HG03342 (cell line): ENCODE data around the gene USP6NL.
"Not testable (repeated sequence)": the region's sequence is repeated elsewhere in the genome, so short reads cannot be mapped to it uniquely, and the experiment has no call there.

Experiments used
- ATAC-seq: cut with Tn5 transposase; IDR thresholded peaks from one replicate; pipeline ENCODE4 v1.9.1; 2021; ENCODE audit warnings: mild to moderate bottlenecking, moderate library complexity; ENCODE audit not compliant: unreplicated experiment

Gene USP6NL

GRCh38 chr10:11448545-11449244 is 162.8 kb downstream of the USP6NL start:
- peak; percentile 86 for ATAC-seq

DNA sequence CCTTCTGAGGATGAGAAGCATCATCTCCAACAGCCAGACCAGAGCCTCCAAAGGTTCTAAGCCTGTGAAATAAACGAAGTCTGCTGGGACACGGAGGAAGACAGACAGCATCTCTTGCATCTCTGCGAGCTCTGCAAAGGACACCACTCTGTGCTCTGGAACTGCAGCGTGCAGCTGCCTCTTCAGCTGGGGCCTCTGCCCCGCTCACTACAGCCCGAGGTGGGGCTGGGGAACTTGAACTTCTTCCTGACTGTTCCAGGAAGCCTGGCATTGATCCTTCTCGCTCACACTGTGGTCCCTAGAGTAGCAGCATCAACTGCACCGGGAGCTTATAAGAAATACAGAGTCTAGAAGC is 163.3 kb downstream of the USP6NL start:
- peak; percentile 49 for ATAC-seq

- no peak for ATAC-seq
These were observed 163.9 kb downstream of the USP6NL start for GRCh38 chr10:11447586-11447985.

DNA sequence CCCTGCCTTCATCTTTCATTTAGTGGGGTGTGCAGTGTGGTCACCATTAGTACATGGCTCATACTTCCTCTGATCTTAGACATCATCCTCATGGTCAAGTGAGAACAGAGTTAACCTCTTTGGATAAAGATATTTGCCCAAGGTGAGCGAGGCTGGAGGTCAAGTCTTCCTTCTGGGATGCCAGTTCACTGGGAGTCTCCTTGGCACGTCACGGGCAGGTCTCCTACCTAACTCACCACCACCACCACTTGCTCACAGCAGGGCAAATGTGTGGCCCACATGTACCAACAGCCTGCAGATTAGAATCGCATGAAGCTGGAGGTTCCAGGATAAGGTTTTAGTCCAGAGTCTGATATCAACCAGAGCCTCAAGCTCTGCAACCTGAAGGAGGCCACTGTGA is 164.6 kb downstream of the USP6NL start:
- no peak for ATAC-seq

DNA sequence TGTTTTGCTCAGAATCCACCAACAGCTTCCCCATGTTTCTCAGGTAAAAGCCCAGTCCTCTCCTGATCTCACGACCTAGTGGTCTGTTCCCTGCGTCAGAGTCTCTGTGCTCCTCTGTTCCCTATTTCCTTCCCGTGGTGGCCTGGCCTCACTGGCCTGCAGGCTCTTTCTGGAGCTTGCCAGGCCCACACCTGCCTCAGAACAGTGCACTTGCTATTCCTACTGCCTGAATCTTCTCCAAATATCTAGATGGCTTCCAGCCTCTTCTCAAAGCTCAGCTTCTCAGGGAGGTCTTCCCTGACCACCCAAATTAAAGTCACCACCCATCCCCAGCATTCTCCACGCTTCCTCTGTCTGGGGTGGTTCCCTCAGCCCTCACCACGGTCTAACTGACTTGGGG is 165.3 kb downstream of the USP6NL start:
- no peak for ATAC-seq

- ATAC-seq, result no peak
These were observed 166.8 kb downstream of the USP6NL start for GRCh38 chr10:11444531-11445228.

- ATAC-seq, result no peak
These were observed 167.3 kb downstream of the USP6NL start for GRCh38 chr10:11444155-11444530.

DNA sequence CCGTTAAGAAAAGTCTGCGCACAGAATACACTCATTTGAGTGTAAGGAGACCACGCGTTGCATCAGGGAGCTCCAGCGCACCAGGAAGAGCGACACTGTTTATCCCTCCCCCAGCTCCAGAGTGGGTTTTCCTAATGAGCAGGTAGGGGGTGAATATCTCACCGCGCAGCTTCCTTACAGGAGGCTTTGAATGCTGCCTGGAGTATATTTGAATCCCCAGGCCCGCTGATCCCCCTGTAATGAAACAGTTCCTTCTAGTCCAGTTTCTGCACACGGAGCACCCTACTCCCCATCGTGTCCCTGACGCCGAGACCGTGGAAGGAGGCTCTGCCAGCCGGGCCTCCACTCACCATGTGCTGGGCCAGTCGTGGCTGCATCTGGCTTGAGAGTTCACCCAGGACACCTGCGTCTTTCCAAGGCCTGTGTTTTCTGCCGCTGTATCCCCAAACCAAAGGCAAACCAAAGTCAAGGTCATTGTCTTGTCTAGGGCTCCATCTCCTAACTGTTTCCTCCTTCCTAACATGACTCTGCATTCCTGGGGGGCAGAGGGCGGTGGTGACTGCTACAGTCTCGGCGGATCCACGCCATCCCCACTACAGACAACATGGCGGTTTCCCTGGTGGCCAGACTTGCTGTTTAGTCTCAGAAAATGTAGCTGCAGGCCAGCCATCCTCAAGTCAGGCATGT is 167.8 kb downstream of the USP6NL start:
- ATAC-seq, result no peak

DNA sequence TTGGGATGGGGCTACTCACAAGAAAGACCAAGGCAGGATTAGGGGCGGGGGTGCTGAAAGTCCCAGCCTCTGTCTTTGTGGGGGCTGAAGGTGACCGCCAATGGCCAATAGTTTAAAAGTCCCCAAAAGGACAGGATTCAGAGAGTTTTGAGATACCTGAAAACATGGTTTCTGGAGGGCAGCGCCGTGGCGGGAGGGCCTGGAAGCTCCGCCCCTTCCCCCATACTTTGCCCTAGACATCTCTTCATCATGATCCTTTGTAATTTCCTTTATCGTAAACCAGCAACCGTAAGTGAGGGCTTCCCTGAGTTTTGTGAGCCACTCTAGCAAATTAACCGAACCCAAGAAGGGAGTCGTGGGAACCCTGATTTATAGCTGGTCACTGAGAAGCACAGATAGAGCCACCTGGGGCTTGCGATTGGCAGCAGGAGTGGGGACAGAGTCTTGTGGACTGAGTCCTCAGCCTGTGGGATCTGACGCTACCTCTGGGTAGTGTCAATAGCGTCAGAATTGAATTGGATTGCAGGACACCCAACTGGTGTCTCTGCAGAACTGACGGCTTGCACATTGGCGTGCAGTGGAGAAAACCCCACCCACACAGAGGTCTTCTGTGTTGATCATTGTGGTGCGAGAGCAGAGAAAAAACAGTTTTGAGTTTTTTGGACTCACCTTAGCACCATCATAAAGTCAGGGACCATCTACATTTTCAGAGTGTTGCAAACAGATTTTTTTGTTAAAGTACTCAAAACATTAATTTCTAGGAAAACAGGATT is 169.3 kb downstream of the USP6NL start:
- ATAC-seq, result no peak

- ATAC-seq, result no peak
These were observed 170.3 kb downstream of the USP6NL start for GRCh38 chr10:11441151-11441535.

DNA sequence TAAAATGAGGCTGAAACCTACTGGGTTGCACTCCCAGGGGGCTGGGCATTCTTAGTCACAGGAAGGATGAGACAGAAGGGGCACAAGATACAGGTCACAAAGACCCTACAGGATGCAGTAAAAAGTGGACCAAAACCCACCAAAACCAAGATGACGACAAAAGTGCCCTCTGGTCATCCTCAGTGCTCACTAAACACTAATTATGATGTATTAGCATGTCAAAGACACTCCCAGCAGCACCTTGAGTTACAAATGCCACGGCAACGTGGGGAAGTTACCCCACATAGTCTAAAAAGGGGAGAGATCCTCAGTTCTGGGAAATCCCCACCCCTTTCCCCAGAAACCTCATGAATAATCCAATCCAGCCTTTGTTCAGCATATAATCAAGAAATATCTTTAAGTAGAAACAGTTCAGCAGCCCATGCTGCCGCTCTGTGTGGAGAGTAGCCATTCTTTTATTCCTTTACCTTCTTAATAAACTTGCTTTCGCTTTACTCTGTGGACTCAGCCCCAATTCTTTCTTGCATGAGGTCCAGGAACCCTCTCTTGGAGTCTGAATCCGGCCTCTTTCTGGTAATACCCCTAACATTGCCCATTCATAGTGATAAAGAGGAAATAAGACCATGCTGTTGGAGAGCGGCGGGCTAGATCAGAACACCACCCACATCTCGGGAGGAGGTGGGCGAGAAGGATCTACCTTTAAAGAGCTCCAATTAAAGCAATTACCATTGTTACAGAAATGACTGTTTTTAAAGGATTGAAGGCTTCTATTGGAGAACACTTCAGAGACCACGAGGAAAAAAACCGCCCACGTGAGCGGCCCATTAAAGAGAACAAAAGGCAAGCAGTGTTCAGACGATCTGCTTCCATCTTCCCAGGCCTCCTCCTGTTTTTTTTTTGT is 170.9 kb downstream of the USP6NL start:
- ATAC-seq, result peak; percentile 52

- no peak for ATAC-seq
These were observed 171.9 kb downstream of the USP6NL start for GRCh38 chr10:11439523-11440053.

DNA sequence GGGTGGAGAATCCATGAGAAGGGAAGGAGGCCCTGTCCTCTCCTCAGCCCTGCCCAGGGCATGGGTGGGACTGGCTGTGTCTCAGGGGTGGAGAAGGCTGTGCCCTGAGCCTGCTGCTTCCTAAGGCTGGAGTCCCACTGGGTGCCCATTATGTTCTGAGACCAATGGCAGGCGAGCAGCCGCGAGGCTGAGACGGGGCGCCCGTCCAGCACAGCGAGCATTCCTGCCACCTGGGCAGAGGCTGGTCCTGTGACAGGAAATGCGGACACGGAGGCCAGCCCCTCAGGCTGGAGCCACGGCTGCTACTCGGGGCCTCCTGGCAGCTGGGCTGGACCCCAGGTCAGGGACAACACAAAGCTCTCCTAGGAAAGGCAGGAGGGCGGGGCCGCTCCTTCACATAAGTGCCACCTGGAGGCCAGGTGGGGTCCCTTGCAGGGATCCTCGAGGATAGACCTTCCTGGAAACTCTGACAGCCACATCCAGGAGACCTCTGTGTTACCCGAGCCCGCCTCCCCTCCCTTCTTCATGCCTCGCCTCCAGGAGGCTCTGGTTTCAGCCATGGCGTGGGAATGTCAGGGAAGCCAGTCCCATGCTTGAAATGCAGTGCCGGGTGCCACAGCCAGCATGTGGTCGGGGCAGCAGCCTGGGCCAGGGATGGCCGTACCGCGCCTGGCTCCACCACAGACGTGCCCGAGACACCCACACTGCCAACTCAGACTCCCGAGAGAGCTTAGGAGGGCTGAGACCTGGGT is 173.9 kb downstream of the USP6NL start:
- no peak for ATAC-seq

DNA sequence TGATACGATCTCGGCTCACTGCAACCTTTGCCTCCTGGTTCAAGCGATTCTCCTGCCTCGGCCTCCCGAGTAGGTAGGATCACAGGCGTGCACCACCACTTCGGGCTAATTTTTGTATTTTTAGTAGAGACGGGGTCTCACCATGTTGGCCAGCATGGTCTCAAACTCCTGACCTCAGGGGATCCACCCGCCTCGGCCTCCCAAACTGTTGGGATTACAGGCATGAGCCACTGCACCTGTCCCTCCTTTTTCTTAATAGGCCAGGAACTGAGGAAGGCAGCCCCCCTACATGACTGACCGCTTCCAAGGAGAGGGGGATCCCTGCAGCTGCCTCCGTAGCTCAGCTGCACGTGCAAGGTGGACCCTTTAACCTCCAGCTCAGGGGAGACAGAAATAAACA is 175.0 kb downstream of the USP6NL start:
- not testable (repeated sequence) for ATAC-seq

DNA sequence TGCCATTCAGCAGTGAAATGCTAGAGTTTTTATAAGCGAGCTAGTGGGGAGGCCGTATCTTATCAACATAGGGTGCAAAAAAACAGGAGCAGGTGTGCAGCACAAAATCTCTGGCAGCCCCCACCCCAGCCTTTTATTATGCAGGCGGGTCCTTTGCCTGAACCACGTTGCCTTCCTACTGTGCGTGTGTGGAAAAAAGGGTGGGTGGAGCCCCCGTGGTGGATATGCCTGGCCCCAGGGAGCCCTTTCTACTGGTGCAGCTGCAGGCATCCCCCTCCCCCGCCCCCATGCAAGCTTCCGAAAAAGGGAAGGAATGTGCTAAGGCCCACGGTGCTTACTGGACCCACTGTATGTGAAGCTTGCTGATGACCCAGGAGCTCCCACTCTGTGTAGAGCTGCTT is 175.9 kb downstream of the USP6NL start:
- no peak for ATAC-seq

GRCh38 chr10:11434324-11434723 is 177.1 kb downstream of the USP6NL start:
- no peak for ATAC-seq

DNA sequence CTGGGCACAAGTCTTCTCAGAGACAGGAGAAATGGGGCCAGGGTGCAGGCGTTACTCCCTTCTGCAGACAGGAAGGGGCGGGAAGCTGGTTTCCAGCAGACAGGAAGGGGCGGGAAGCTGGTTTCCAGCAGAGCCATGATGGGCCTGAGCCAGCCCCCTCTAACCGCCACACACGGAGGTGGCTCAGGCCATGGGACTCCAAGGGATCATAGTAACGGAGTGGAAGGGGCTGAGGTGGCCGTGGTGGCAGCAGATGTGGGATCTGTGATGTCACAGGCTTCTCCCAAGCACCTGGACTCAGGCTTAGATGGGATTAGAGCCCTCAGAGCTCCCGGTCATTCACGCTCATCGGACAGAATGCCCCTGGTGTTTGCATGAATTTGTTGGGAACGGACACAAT is 177.8 kb downstream of the USP6NL start:
- ATAC-seq, result no peak

- ATAC-seq, result no peak
These were observed 180.3 kb downstream of the USP6NL start for GRCh38 chr10:11431216-11431555.

GRCh38 chr10:11430421-11431215 is 180.8 kb downstream of the USP6NL start:
- no peak for ATAC-seq
